Cardiac muscle cell (in vitro differentiated cells and primary cell): ENCODE results near the gene CHKA. TPM values are rescaled to one million over a fixed set of nuclear protein-coding genes. Genes with fewer than 3 reads are reported as not detected.

Experiments used
- DNase-seq, 2 donors: peaks; one replicate each; pipeline versions ENCODE4 v3.0.0 to v3.0.0-alpha.2; 2010 to 2017; ENCODE audit warnings: low read depth in 1 of 2, low spot score in 1 of 2
- H3K27ac ChIP-seq: fragments of 200-600 bp; sonication (generic); 2 replicates; pipeline ENCODE4 v1.5.1; 2016
- H3K27me3 ChIP-seq: fragments of 200-600 bp; sonication (generic); 2 replicates; pipeline ENCODE4 v1.6.0; 2016; ENCODE audit warnings: control low read depth
- H3K36me3 ChIP-seq: fragments of 200-600 bp; sonication (generic); 2 replicates; pipeline ENCODE4 v1.5.1; 2016; ENCODE audit warnings: control low read depth
- H3K4me1 ChIP-seq: fragments of 200-600 bp; sonication (generic); 2 replicates; pipeline ENCODE4 v1.8.1; 2017; ENCODE audit warnings: low read depth, mild to moderate bottlenecking, mixed run types
- H3K4me3 ChIP-seq: fragments of 200-600 bp; sonication (generic); 2 replicates; pipeline ENCODE4 v1.5.1; 2016; ENCODE audit warnings: mild to moderate bottlenecking
- H3K9me3 ChIP-seq: fragments of 200-600 bp; sonication (generic); 2 replicates; pipeline ENCODE4 v1.5.1; 2017; ENCODE audit warnings: low read depth, mild to moderate bottlenecking, control low read depth
- CTCF ChIP-seq: IDR thresholded peaks from 2 replicates; pipeline ENCODE4 v1.5.1; 2012; ENCODE audit warnings: low read depth, mild to moderate bottlenecking, low read length
- polyA plus RNA-seq: library from polyadenylated mRNA; unstranded; fragments of >200 nt; fragmentation: Nextera tagmentation; extraction: Ambion mirVana; gene quantifications from 2 replicates; pipeline ENCODE4 v1.2.1, GENCODE V29; 2016
- total RNA-seq: library from RNA; depleted of rRNA; stranded (reverse); fragments of >200 nt; gene quantifications from 2 replicates; pipeline ENCODE4 v1.2.3, GENCODE V29; 2016

CHKA gene
- total and polyA plus RNA-seq, 2 experiments from 2014 or later = 37.6 to 143 TPM

DNA sequence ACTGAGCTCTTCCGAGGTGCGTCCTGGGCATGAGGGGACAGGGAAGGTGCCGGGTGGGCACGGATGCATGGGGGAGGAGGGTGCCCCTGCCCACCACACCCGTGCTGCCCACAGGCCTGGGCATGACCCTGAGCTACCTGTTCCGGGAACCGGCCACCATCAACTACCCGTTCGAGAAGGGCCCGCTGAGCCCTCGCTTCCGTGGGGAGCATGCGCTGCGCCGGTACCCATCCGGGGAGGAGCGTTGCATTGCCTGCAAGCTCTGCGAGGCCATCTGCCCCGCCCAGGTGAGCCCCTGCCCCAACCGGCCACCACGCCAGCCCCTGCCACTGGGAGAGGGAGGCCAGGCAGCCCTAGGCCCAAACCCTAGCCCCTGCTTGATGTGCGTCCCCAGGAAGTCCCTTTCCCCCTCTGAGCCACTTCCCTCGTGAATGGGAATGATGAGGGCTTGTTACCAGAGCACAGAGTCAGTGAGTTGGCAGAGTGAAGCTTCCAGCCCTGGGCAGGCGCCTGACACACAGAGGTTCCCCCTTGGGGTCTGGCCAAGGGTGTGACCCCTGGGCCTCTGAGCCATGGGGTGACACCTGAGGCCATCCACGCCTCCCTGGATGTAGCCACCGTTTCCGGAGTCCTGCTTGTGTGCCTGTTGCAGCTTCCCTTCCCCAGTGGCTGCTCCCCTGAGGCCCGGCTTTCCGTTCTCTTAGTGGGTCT lies 88.0 kb downstream of the CHKA start:
- Histone ChIP-seq H3K27ac (no peak overlapping the region), H3K27me3 (no peaks in the 10 kb centered on the region), H3K4me3 (no peak overlapping the region), H3K4me1 (peaks cover 3% of the 10 kb centered on the region), H3K9me3 (no peaks in the 10 kb centered on the region), H3K36me3 (peaks cover 7% of the 10 kb centered on the region)
- TF ChIP-seq CTCF = no peak
- no peak for DNase-seq

DNA sequence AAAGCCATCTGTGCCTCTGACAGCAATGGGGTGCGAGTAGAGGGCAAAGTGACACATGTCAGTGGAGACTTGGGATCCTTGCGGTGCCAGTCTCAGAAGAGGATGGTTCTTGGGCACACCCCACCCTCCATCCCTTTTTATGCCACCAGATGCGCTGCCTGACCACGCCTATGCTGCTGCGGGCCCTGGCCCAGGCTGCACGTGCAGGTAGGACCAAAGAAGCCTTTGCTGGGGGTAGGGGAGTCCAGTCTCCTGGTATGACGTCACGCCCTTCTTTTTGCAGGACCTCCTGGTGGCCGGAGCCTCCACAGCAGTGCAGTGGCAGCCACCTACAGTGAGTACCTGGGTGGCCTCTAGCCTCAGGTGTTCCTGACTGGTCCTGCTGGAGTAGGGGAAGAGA lies 89.2 kb downstream of the CHKA start:
- no peak for DNase-seq
- Histone ChIP-seq H3K4me1 (no peaks in the 10 kb centered on the region), H3K9me3 (no peaks in the 10 kb centered on the region), H3K27me3 (no peaks in the 10 kb centered on the region), H3K4me3 (no peak overlapping the region), H3K36me3 (peaks cover 7% of the 10 kb centered on the region), H3K27ac (no peak overlapping the region)
- TF ChIP-seq CTCF = no peak

DNA sequence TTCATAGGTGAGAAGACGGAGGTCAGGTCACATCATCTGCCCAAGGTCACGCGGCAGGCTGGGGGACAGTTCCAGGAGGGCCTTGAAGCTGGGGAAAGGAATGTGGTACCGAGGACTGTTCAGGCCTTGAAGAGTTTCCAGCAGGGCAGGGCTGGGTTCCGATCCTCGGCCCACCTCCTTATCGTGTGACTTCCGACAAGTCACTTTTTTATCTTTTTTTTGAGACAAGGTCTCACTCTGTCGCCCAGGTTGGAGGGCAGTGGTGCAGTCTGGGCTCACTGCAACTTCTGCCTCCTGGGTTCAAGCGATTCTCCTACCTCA lies 90.1 kb downstream of the CHKA start:
- DNase-seq = no peak
- H3K4me1 ChIP-seq = no peaks in the 10 kb centered on the region
- H3K9me3 ChIP-seq = no peaks in the 10 kb centered on the region
- H3K36me3 ChIP-seq = peaks cover 7% of the 10 kb centered on the region
- peak overlapping the region; percentile 86 for H3K27ac ChIP-seq
- H3K27me3 ChIP-seq = no peaks in the 10 kb centered on the region
- TF ChIP-seq CTCF = no peak
- H3K4me3 ChIP-seq = peak overlapping the region; percentile 48

GRCh38 chr11:68030318-68031143 lies 90.7 kb downstream of the CHKA start, which contains the start of gene NDUFS8:
Gene NDUFS8, plus strand, starts transcription at chr11:68030681. Its CDS starts 1,471 bp downstream, at chr11:68032152.
- no peak for TF ChIP-seq CTCF
- H3K27me3 ChIP-seq = no peaks in the 10 kb centered on the region
- H3K36me3 ChIP-seq = peaks cover 7% of the 10 kb centered on the region
- H3K4me3 ChIP-seq = peak within 1 kb of the TSS; percentile 48
- no peaks in the 10 kb centered on the region for H3K4me1 ChIP-seq
- DNase-seq = peak; percentile 98 to 99
- peak within 1 kb of the TSS; percentile 86 for H3K27ac ChIP-seq
- no peaks in the 10 kb centered on the region for H3K9me3 ChIP-seq

DNA sequence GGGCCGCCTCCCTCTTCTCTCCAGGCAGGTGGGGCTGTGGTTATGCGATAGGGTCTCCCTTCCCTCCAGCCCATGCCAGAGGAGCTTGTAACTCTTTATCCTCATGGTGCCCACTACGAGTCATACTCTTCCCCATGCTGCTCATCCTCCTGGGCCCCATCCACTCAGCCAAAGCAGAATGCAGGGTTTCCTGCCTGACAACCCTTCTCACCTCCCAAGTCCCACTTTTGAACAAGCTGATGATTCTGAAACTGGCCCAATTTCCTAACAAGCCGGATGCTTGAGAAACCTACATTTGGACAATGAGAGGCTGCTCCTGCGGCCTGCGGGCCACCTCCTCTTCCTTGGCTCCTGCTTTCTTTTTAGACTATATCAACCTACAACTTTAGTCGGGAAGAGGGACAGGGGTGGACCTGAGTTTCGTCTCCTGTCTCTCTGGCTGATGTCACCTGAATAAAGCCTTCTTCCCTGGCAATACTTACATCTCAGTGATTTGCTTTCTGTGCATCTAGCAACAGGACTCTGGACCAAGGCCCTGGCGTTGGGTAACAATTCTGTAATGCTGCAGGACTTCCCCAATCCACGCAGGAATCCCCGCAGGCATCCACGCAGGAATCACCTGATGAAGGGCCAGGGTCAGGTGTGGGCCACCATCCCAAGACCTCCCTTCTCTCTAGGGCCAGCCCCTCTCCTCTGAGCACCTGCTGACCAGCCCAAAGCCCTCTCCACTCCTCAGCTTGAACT lies 92.2 kb downstream of the CHKA start:
- no peak overlapping the region for H3K4me3 ChIP-seq
- H3K36me3 ChIP-seq = peaks cover 3% of the 10 kb centered on the region
- DNase-seq = peak in 1 of 2 donors; percentile 39
- H3K4me1 ChIP-seq = no peaks in the 10 kb centered on the region
- no peaks in the 10 kb centered on the region for H3K9me3 ChIP-seq
- no peaks in the 10 kb centered on the region for H3K27me3 ChIP-seq
- no peak overlapping the region for H3K27ac ChIP-seq
- no peak for TF ChIP-seq CTCF
